ENCODE results near the gene CHD9NB.

The CHD9NB gene

GRCh38 chr16:53098526-53099317 lies 46.0 kb upstream of the CHD9NB start:
- no peak for TF ChIP-seq CTCF (IDR thresholded peaks at IDR 0.05)
- H3K36me3 ChIP-seq, result no peaks in the 10 kb centered on the region
- H3K27me3 ChIP-seq, result no peaks in the 10 kb centered on the region
- intact Hi-C loops (cut with DNase I; ENCODE audit: low total_unique reads), result no loop called here
- peak; percentile 92 to 96 for DNase-seq
- H3K4me3 ChIP-seq, result peak overlapping the region; percentile 47 to 56
- H3K9me3 ChIP-seq, result no peaks in the 10 kb centered on the region
- peaks cover 0 to 56% (median 46%) of the 10 kb centered on the region in 4 donors for H3K4me1 ChIP-seq
- peak overlapping the region; percentile 87 to 91 for H3K27ac ChIP-seq

GRCh38 chr16:53097190-53097589 lies 44.5 kb upstream of the CHD9NB start:
- Histone ChIP-seq H3K27me3 (no peaks in the 10 kb centered on the region), H3K9me3 (no peaks in the 10 kb centered on the region), H3K36me3 (no peaks in the 10 kb centered on the region), H3K4me3 (no peak overlapping the region), H3K4me1 (peaks cover 0 to 69% (median 59%) of the 10 kb centered on the region in 4 donors), H3K27ac (no peak overlapping the region)
- TF ChIP-seq CTCF (IDR thresholded peaks at IDR 0.05), result no peak
- intact Hi-C loops (cut with DNase I; ENCODE audit: low total_unique reads), result no loop called here
- DNase-seq, result no peak

GRCh38 chr16:53094013-53094630 lies 41.4 kb upstream of the CHD9NB start:
- Histone ChIP-seq H3K4me3 (no peak overlapping the region), H3K9me3 (no peaks in the 10 kb centered on the region), H3K4me1 (peaks cover 0 to 71% (median 66%) of the 10 kb centered on the region in 4 donors), H3K27me3 (no peaks in the 10 kb centered on the region), H3K27ac (peak overlapping the region in 1 of 2 donors; percentile 26), H3K36me3 (no peaks in the 10 kb centered on the region)
- intact Hi-C loops (cut with DNase I; ENCODE audit: low total_unique reads), result no loop called here
- no peak for TF ChIP-seq CTCF (IDR thresholded peaks at IDR 0.05)
- DNase-seq, result peak; percentile 57 to 72

- H3K27ac ChIP-seq, result peak overlapping the region in 1 of 2 donors; percentile 26
- peaks cover 0 to 70% (median 60%) of the 10 kb centered on the region in 4 donors for H3K4me1 ChIP-seq
- TF ChIP-seq CTCF (IDR thresholded peaks at IDR 0.05), result no peak
- DNase-seq, result no peak
- H3K4me3 ChIP-seq, result no peak overlapping the region
- no peaks in the 10 kb centered on the region for H3K36me3 ChIP-seq
- H3K27me3 ChIP-seq, result no peaks in the 10 kb centered on the region
- intact Hi-C loops (cut with DNase I; ENCODE audit: low total_unique reads), result no loop called here
- no peaks in the 10 kb centered on the region for H3K9me3 ChIP-seq
Observed at GRCh38 chr16:53093162-53093744, 40.6 kb upstream of the CHD9NB start.

- peaks cover 0 to 62% (median 51%) of the 10 kb centered on the region in 4 donors for H3K4me1 ChIP-seq
- no peaks in the 10 kb centered on the region for H3K36me3 ChIP-seq
- H3K27ac ChIP-seq, result peak overlapping the region; percentile 78 to 86
- no peaks in the 10 kb centered on the region for H3K9me3 ChIP-seq
- intact Hi-C loops (cut with DNase I; ENCODE audit: low total_unique reads), result no loop called here
- H3K27me3 ChIP-seq, result no peaks in the 10 kb centered on the region
- DNase-seq, result no peak
- TF ChIP-seq CTCF (IDR thresholded peaks at IDR 0.05), result no peak
- H3K4me3 ChIP-seq, result no peak overlapping the region
Observed at GRCh38 chr16:53092284-53092683, 39.6 kb upstream of the CHD9NB start.
